ENCODE data around the gene GBP1. TPM values are rescaled to one million over a fixed set of nuclear protein-coding genes. Genes with fewer than 3 reads are reported as not detected.
A peak's percentile ranks its signal among the peaks of the same experiment; 100 is the strongest.

GBP1 gene
- total and polyA plus RNA-seq, 10 donors, result 15.8 to 134 (median 51.3) TPM

DNA sequence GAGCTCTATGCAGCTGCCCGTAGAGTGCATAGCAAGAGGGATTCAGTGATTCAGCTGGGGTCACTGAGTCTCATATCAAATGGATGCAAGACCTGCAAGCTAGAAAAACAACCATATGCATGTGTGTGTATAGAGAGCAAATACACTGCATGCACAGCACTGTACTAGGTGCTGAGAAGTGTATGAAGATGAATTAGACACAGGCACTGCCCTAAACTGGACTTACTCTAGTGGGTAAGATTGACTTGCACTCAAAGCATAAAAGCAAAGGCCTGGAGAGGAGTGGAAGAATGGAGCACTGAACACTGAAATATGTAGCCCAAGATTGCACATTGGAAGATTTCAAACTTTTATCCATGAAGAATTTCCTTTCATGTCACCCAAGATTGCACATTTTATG, 5.5 kb upstream of the GBP1 start:
- WGBS, 5 donors, result 53 to 81% (median 67%) methylated on average over 1 of the region's 1 CpG
- H3K36me3 ChIP-seq, result no peaks in the 10 kb centered on the region
- peak overlapping the region in 6 of 8 donors; percentile 15 to 66 (median 25) for H3K4me3 ChIP-seq
- no peaks in the 10 kb centered on the region for H3K27me3 ChIP-seq (replicated peaks in 1 of 7)
- TF ChIP-seq POLR2A (IDR thresholded peaks at IDR 0.05), result no peak
- no peak for TF ChIP-seq POLR2AphosphoS5 (IDR thresholded peaks at IDR 0.05)
- TF ChIP-seq CTCF (IDR thresholded peaks at IDR 0.05 in 8 of 11, conservative IDR thresholded peaks at IDR 0.05 in 3 of 11), result no peak
- no peak for DNase-seq
- H3K4me1 ChIP-seq, result peaks cover 0 to 36% (median 22%) of the 10 kb centered on the region in 6 donors
- intact Hi-C loops (cut with DNase I; ENCODE audit: low total_unique reads), result no loop called here
- H3K9me3 ChIP-seq, result peaks cover 0 to 20% (median 14%) of the 10 kb centered on the region in 8 donors
- peak overlapping the region in 7 of 8 donors; percentile 55 to 83 (median 76) for H3K27ac ChIP-seq

GRCh38 chr1:89069951-89070350, 4.9 kb upstream of the GBP1 start:
- intact Hi-C loops (cut with DNase I; ENCODE audit: low total_unique reads), result no loop called here
- peak overlapping the region; percentile 16 to 83 (median 74) for H3K27ac ChIP-seq
- 8 to 21% (median 14%) methylated on average over 2 of the region's 2 CpGs for WGBS, 5 donors
- H3K4me1 ChIP-seq, result peaks cover 0 to 41% (median 23%) of the 10 kb centered on the region in 6 donors
- H3K27me3 ChIP-seq (replicated peaks in 1 of 7), result no peaks in the 10 kb centered on the region
- no peaks in the 10 kb centered on the region for H3K36me3 ChIP-seq
- no peak for DNase-seq
- peaks cover 0 to 18% (median 13%) of the 10 kb centered on the region in 8 donors for H3K9me3 ChIP-seq
- H3K4me3 ChIP-seq, result peak overlapping the region; percentile 15 to 66 (median 25)
- no peak for TF ChIP-seq POLR2AphosphoS5 (IDR thresholded peaks at IDR 0.05)
- no peak for TF ChIP-seq CTCF (IDR thresholded peaks at IDR 0.05 in 8 of 11, conservative IDR thresholded peaks at IDR 0.05 in 3 of 11)
- no peak for TF ChIP-seq POLR2A (IDR thresholded peaks at IDR 0.05)

GRCh38 chr1:89068291-89068690, 3.3 kb upstream of the GBP1 start:
- no peak for TF ChIP-seq POLR2A (IDR thresholded peaks at IDR 0.05)
- TF ChIP-seq POLR2AphosphoS5 (IDR thresholded peaks at IDR 0.05), result no peak
- TF ChIP-seq CTCF (IDR thresholded peaks at IDR 0.05 in 8 of 11, conservative IDR thresholded peaks at IDR 0.05 in 3 of 11), result no peak
- H3K27me3 ChIP-seq (replicated peaks in 1 of 7), result no peaks in the 10 kb centered on the region
- H3K4me1 ChIP-seq, result peaks cover 6 to 56% (median 28%) of the 10 kb centered on the region in 6 donors
- H3K36me3 ChIP-seq, result peaks cover 0 to under 1% (median 0%) of the 10 kb centered on the region in 6 donors
- H3K27ac ChIP-seq, result peak overlapping the region in 2 of 8 donors; percentile 0 to 83
- intact Hi-C loops (cut with DNase I; ENCODE audit: low total_unique reads), result no loop called here
- peaks cover 0 to 1% (median 0%) of the 10 kb centered on the region in 8 donors for H3K9me3 ChIP-seq
- no peak overlapping the region for H3K4me3 ChIP-seq
- no peak for DNase-seq

- WGBS, 5 donors, result 5 to 14% (median 6%) methylated on average over 4 of the region's 4 CpGs
- Histone ChIP-seq H3K36me3 (peaks cover 0 to 37% (median 7%) of the 10 kb centered on the region in 6 donors), H3K9me3 (no peaks in the 10 kb centered on the region), H3K4me3 (peak overlapping the region; percentile 43 to 70 (median 56)), H3K4me1 (peaks cover 13 to 80% (median 49%) of the 10 kb centered on the region in 6 donors), H3K27ac (peak overlapping the region; percentile 69 to 89 (median 86)), H3K27me3 (replicated peaks in 1 of 7) (no peaks in the 10 kb centered on the region)
- no peak for DNase-seq
- no peak for TF ChIP-seq POLR2A (IDR thresholded peaks at IDR 0.05)
- no peak for TF ChIP-seq CTCF (IDR thresholded peaks at IDR 0.05 in 8 of 11, conservative IDR thresholded peaks at IDR 0.05 in 3 of 11)
- no peak for TF ChIP-seq POLR2AphosphoS5 (IDR thresholded peaks at IDR 0.05)
- intact Hi-C loops (cut with DNase I; ENCODE audit: low total_unique reads), result no loop called here
Observed at GRCh38 chr1:89064632-89065031, 376 bp downstream of the GBP1 start.
